Measurements from ENCODE around the gene ZNF407.

Gene ZNF407

GRCh38 chr18:74631212-74631611 is 33.5 kb downstream of the ZNF407 start:
- DNase-seq (ENCODE audit: low read depth) = no peak

GRCh38 chr18:74631623-74632350 is 34.1 kb downstream of the ZNF407 start:
- no peak for DNase-seq (ENCODE audit: low read depth)

GRCh38 chr18:74632351-74632679 is 34.6 kb downstream of the ZNF407 start:
- no peak for DNase-seq (ENCODE audit: low read depth)

- no peak for DNase-seq (ENCODE audit: low read depth)
Measured at GRCh38 chr18:74632856-74633255, 35.2 kb downstream of the ZNF407 start.

GRCh38 chr18:74633652-74634352 is 36.1 kb downstream of the ZNF407 start:
- no peak for DNase-seq (ENCODE audit: low read depth)

- no peak for DNase-seq (ENCODE audit: low read depth)
Measured at GRCh38 chr18:74635224-74635975, 37.7 kb downstream of the ZNF407 start.

- no peak for DNase-seq (ENCODE audit: low read depth)
Measured at GRCh38 chr18:74637070-74637469, 39.4 kb downstream of the ZNF407 start.

GRCh38 chr18:74638210-74638609 is 40.5 kb downstream of the ZNF407 start:
- no peak for DNase-seq (ENCODE audit: low read depth)

- DNase-seq (ENCODE audit: low read depth) = no peak
Measured at GRCh38 chr18:74644713-74645112, 47.0 kb downstream of the ZNF407 start.

- DNase-seq (ENCODE audit: low read depth) = no peak
Measured at GRCh38 chr18:74645679-74646078, 48.0 kb downstream of the ZNF407 start.

- DNase-seq (ENCODE audit: low read depth) = no peak
Measured at GRCh38 chr18:74651327-74652128, 53.9 kb downstream of the ZNF407 start.

GRCh38 chr18:74652392-74652988 is 54.8 kb downstream of the ZNF407 start:
- peak; percentile 17 for DNase-seq (ENCODE audit: low read depth)

- DNase-seq (ENCODE audit: low read depth) = no peak
Measured at GRCh38 chr18:74654638-74655037, 57.0 kb downstream of the ZNF407 start.

- DNase-seq (ENCODE audit: low read depth) = no peak
Measured at GRCh38 chr18:74661008-74661407, 63.3 kb downstream of the ZNF407 start.

GRCh38 chr18:74661691-74662090 is 64.0 kb downstream of the ZNF407 start:
- DNase-seq (ENCODE audit: low read depth) = no peak

GRCh38 chr18:74662622-74663021 is 65.0 kb downstream of the ZNF407 start:
- no peak for DNase-seq (ENCODE audit: low read depth)

GRCh38 chr18:74665346-74665745 is 67.7 kb downstream of the ZNF407 start:
- DNase-seq (ENCODE audit: low read depth) = no peak

- no peak for DNase-seq (ENCODE audit: low read depth)
Measured at GRCh38 chr18:74665905-74666304, 68.2 kb downstream of the ZNF407 start.

GRCh38 chr18:74669136-74669798 is 71.6 kb downstream of the ZNF407 start:
- no peak for DNase-seq (ENCODE audit: low read depth)

- no peak for DNase-seq (ENCODE audit: low read depth)
Measured at GRCh38 chr18:74672371-74672770, 74.7 kb downstream of the ZNF407 start.

- no peak for DNase-seq (ENCODE audit: low read depth)
Measured at GRCh38 chr18:74674487-74674886, 76.8 kb downstream of the ZNF407 start.
